NK-92 (cell line): Measurements from ENCODE around the gene MOB3C.

Experiments used
- DNase-seq: peaks from one replicate; lab custom pipeline; 2025; ENCODE audit not compliant: unreplicated experiment; lab: John Stamatoyannopoulos, UW

MOB3C gene

DNA sequence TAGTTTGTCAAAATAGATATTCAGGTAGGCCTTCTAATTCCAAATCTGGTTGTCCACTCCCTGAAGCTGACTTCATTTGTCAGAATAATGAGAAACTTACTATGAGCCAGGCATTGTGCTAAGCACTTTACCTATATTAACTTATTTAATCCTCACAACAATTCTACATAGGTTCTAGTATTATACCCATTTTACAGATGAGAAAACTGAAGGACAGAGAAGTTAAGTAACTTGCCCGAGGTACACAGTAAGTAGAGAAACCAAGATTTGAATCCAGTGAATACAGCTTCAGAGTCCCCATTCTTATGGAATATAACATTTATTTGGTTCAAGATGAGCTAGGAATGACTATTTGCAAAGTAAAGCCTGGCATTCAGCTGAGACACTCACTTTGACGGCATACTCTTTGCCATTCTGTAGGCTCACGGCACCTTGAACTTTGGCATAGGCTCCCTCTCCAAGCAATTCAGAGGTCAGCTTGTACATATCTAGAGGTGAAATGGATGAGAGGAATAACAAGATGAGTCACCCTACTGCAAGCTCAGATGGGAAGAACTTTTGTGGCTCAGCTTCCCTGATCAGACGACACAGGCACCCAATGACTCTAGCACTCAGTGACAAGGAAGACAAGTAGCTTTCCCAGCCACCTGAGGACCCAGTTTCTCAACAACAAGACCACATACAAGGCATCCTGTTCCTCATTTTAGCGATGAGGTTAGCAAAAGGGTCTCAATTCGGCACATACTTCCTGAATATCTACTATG, 36.3 kb downstream of the MOB3C start:
- DNase-seq: no peak

- DNase-seq: no peak
These were observed 38.9 kb downstream of the MOB3C start for GRCh38 chr1:46577671-46578070.

GRCh38 chr1:46576596-46576995, 40.0 kb downstream of the MOB3C start:
- DNase-seq: no peak

- no peak for DNase-seq
These were observed 40.8 kb downstream of the MOB3C start for GRCh38 chr1:46575778-46576177.

GRCh38 chr1:46575300-46575699, 41.3 kb downstream of the MOB3C start:
- no peak for DNase-seq

DNA sequence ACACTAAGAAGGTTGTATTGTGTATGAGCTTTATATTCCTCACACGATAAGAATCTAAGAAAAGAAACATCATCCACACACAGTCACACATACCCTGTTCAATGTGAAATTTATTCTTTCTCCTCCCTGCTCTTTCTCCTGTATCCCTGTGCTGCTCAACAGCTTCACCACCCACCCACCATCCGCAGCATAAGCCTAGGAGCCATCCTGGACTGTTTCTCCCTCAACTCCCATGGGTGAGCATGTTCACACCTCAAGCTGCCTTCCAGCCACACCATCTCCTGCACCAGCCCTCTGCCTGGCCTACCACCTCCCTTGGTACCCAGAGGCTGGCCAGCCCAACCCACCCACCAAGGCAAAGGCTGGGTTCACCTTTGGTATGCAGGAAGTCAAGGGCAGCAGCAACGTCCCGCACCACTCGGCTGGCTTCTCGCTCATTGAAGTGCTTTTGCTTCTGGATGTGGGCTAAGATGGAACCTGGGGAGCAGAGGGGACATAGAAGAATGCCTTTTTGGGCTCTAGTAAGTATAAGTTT, 44.9 kb downstream of the MOB3C start:
- DNase-seq: no peak

DNA sequence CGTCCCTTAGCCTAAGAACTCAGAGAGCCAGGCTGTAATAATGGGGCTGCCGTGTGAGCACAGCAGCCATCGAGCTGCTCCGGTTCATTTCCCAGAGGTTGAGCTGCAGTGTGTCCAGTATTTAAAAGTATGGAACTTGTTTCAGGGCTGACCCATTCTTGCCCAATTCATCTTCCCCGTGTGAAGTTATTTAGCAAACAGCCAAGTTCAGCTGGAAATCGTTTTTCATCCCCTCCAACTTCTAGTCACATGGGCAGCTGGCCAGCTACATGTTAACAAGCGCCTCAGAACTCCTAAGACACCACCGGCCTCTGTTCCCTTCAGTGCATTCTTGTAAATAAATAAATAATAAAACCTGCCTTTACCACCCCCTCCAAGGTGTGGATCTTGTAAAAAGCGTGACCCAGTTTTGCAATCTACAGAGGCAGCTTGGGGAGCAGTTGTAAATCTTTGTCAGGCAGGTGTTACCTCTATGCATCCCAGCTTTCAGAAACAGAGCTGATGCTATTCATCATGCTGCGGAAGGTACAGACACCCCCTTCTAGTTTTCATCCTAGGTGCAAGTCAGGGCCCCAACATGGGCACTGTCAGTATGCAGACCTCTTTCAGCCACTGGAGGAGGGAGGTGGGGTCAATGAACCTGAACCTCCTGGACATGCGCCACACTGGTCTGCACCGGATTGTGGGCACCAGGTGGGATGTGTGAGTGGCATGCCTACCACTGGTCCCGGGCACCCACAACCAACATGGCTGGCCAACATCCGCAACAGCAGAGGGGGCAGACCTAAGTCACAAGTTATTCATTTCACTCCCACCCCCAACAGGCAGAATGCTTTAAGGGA, 46.5 kb downstream of the MOB3C start:
- no peak for DNase-seq

GRCh38 chr1:46569116-46569515, 47.5 kb downstream of the MOB3C start:
- no peak for DNase-seq

DNA sequence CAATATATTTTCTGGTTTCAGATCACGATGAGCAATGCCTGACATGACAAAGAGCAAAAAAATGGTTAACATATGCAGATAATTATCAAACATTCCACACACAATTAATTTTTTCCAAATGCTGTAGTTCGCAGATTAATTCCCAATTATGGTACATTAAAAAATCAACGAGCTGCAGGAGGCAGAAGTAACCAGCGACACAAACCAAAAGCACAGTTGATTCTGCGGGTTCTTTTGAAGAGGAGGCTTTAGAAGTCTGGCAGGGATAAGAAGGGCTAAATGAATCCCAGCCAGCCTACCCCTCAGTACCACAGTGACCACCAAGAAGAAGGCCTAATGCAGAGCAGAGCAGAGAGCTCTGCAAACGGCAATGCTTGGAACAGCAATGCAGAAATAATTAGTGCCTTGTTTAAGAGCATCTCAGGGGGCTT, 48.1 kb downstream of the MOB3C start:
- no peak for DNase-seq

DNA sequence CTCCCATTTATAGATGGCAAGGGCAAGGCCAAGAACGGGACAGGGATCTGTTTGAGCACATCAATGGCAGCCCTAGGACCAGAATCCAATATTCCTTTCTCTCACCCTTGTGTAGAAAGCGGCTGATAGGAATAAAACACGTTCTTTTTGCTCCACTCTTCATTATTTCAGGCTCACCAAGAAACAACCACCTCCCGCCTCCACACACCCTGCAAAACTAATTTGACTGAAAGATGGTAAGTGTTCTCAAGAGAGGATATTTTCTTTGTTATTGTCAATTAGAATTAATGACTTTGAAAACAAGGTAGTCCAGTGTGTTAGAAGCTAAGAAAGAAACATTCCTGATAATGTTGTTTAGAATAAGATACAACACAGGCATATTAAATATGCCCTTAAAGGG, 53.3 kb downstream of the MOB3C start:
- DNase-seq: no peak

GRCh38 chr1:46562498-46562897, 54.1 kb downstream of the MOB3C start:
- DNase-seq: no peak

DNA sequence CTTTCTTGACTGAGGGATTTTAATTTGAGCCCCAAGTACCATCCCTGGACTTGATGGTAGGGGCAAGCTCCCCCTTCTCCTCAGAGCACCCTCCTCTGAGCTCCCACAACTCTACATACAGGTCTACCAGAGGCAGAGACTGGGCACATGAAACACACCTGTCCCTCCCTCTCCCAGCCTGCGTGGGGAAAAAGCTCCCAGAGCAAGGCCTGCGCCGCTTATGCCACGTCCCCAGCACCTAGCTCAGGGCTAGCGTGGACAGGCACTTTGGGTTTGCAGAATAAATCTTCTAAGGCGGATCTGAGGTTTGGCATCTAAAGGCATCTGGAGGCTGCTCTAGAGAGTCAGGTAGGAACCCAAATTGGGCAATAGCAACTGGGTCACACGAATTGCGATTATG, 57.6 kb downstream of the MOB3C start:
- no peak for DNase-seq

DNA sequence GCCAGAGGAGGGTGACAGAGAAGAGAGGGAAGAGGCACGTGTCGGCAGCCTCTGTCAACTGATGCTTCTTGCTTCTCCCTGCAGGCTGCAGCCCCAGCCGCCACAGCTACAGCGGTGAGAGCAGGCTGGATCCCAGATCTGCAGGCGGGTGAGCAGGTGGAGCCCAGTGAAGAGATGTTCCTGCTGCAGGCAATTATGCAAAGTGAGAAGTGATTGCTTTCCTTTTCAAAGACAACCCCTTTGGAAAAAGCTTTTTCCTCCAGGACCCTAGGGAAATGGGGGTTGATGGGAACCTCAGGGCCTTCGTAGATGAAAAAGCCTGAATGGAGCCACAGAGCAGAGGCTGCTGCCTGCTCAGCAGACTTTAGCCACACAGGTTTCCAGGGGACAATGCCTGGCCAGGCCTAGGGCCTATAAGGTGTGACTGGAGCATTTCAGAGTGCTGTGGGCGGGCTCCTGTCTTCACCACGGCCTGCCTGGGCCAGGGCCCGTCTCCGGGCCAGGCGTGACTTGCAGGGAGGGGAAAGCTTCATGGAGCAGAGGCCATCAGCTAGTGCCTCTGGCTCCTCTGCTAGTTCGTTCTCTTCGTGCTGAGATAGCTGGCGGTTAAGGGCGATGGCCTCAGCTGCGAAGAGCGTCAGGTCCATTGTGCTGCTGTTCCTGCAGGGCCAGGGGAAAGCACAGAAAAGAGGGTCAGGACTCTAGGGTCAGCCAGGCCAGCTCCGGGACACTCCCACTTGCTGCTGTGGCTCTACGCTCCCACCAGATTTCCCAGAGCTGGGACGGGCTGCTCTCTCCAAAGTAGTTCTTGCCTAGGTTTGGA, 58.3 kb downstream of the MOB3C start:
- no peak for DNase-seq
